ENCODE data around the gene ADNP2. TPM values are rescaled to one million over a fixed set of nuclear protein-coding genes. Genes with fewer than 3 reads are reported as not detected.

The ADNP2 gene
- total and polyA plus RNA-seq, 2 donors (not counting 3 experiments of a cell fraction or from before 2014, with no cell fraction given) = 10.2 to 20.6 TPM

DNA sequence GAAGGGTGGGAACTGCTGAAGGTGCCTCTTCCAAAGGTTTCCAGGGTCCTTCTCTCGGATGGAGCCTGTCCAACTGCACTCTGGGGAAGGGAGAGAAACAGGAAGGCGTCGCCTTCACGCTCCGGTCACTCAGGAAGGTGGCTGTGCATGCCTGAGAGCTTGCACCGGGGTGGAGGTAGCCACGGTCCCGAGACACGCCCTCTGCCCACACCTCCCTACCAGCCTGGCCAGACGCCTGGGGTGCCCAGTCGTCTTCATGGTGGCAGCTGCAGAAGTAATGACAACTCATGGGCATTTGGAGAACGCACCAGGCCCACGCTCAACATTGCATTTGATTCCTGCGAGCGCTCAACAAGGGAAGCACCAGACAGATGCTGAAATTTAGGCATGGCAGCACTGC, 59.9 kb downstream of the ADNP2 start:
- FAIRE-seq (no peak), DNase-seq (ENCODE audit: low read depth, low spot score) (no peak)
- Histone ChIP-seq H3K79me2 (ENCODE audit: control insufficient read depth, insufficient read depth, low read length) (no peaks in the 10 kb centered on the region), H4K20me1 (replicated peaks; ENCODE audit: control insufficient read depth, extremely low read depth, insufficient read depth, low read length) (no peaks in the 10 kb centered on the region), H3K4me3 (replicated peaks in 1 of 3; ENCODE audit: insufficient read depth in 1 of 3, low read depth in 1 of 3, low read length in 3 of 3) (no peak overlapping the region), H3K36me3 (ENCODE audit: control insufficient read depth in 2 of 2, extremely low read depth in 1 of 2, insufficient read depth in 2 of 2, low read length in 2 of 2) (no peaks in the 10 kb centered on the region), H3K4me2 (ENCODE audit: insufficient read depth, low read length) (no peak overlapping the region), H3K27me3 (ENCODE audit: control insufficient read depth in 2 of 2, insufficient read depth in 2 of 2, low read length in 2 of 2) (no peaks in the 10 kb centered on the region), H3K27ac (ENCODE audit: insufficient read depth, low read depth, low read length) (no peak overlapping the region), H3K9me1 (replicated peaks; ENCODE audit: control insufficient read depth, extremely low read depth, insufficient read depth, low read length) (no peaks in the 10 kb centered on the region), H2AFZ (ENCODE audit: low read depth, low read length) (no peak overlapping the region), H3K4me1 (ENCODE audit: control insufficient read depth, extremely low read depth, insufficient read depth, low read length) (no peaks in the 10 kb centered on the region), H3K9me3 (replicated peaks; ENCODE audit: control insufficient read depth, insufficient read depth, low read length) (no peaks in the 10 kb centered on the region), H3K9ac (replicated peaks; ENCODE audit: extremely low read depth, insufficient read depth, low read length) (no peak overlapping the region)
- dilution Hi-C loops (cut with MboI; ENCODE audit: extremely low pct_ligation_motif_present, low sequenced_read_pairs) (no loop called here), intact Hi-C loops (cut with micrococcal nuclease) (no loop called here)
- BruUV-seq (replicated peaks) = no TSS peak
- POLR2A ChIA-PET = no interaction called here
- CTCF ChIA-PET = interaction anchor here (0.7 to 4.6 kb wide), 2 partner anchors 11 to 87 kb away, joined by 3 to 53 read pairs; no protein-coding TSS in a partner anchor
- no peak for TF ChIP-seq EZH2 (IDR thresholded peaks at IDR 0.05; ENCODE audit: borderline replicate concordance, low read depth, low read length, severe bottlenecking)
- TF ChIP-seq POLR2AphosphoS5 (IDR thresholded peaks at IDR 0.05; ENCODE audit: insufficient read depth, low read depth, low read length) = no peak
- TF ChIP-seq POLR2A (IDR thresholded peaks at IDR 0.05; ENCODE audit: low read depth, low read length) = no peak
- TF ChIP-seq, protein P1, sequence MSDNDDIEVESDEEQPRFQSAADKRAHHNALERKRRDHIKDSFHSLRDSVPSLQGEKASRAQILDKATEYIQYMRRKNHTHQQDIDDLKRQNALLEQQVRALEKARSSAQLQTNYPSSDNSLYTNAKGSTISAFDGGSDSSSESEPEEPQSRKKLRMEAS (IDR thresholded peaks at IDR 0.05; ENCODE audit: insufficient read depth, insufficient read length) = no peak
- no peak for TF ChIP-seq MYC (IDR thresholded peaks at IDR 0.05; ENCODE audit: low read depth, low read length)
- TF ChIP-seq JUN (IDR thresholded peaks at IDR 0.05; ENCODE audit: borderline replicate concordance, insufficient read depth, insufficient read length, low read depth) = no peak
- TF ChIP-seq, protein P2, sequence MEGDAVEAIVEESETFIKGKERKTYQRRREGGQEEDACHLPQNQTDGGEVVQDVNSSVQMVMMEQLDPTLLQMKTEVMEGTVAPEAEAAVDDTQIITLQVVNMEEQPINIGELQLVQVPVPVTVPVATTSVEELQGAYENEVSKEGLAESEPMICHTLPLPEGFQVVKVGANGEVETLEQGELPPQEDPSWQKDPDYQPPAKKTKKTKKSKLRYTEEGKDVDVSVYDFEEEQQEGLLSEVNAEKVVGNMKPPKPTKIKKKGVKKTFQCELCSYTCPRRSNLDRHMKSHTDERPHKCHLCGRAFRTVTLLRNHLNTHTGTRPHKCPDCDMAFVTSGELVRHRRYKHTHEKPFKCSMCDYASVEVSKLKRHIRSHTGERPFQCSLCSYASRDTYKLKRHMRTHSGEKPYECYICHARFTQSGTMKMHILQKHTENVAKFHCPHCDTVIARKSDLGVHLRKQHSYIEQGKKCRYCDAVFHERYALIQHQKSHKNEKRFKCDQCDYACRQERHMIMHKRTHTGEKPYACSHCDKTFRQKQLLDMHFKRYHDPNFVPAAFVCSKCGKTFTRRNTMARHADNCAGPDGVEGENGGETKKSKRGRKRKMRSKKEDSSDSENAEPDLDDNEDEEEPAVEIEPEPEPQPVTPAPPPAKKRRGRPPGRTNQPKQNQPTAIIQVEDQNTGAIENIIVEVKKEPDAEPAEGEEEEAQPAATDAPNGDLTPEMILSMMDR (IDR thresholded peaks at IDR 0.05; ENCODE audit: extremely low read depth in 1 of 2, insufficient read depth in 1 of 2, low read depth in 1 of 2, low read length in 2 of 2) = no peak
- no peak for TF ChIP-seq GATA2 (IDR thresholded peaks at IDR 0.05; ENCODE audit: insufficient read depth, insufficient read length, low read depth, low read length)
- no peak for TF ChIP-seq FOS (IDR thresholded peaks at IDR 0.05; ENCODE audit: borderline replicate concordance, insufficient read depth, low read length)
